ENCODE measurements around the gene ITGA5.

DNA sequence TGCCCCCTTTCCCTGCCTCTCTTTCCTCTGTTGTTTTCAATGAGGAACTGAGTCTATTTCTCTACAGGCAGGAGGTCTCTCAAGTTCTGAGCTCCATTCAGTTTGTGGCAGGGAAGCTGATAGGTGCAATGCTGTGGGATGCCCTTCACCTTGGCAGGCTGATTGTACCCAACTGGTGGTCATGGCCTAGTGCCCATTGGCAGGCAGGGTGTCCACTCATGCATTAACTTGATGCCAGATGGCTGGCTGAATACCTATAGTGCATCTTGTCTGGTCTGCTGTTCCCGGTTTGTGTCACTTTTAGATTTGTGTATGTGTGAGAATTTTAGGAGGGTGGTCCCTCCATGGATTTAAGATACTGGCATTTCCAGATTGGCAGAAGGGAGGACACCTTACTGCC lies 20.0 kb upstream of the ITGA5 start:
- TF ChIP-seq, protein P1, sequence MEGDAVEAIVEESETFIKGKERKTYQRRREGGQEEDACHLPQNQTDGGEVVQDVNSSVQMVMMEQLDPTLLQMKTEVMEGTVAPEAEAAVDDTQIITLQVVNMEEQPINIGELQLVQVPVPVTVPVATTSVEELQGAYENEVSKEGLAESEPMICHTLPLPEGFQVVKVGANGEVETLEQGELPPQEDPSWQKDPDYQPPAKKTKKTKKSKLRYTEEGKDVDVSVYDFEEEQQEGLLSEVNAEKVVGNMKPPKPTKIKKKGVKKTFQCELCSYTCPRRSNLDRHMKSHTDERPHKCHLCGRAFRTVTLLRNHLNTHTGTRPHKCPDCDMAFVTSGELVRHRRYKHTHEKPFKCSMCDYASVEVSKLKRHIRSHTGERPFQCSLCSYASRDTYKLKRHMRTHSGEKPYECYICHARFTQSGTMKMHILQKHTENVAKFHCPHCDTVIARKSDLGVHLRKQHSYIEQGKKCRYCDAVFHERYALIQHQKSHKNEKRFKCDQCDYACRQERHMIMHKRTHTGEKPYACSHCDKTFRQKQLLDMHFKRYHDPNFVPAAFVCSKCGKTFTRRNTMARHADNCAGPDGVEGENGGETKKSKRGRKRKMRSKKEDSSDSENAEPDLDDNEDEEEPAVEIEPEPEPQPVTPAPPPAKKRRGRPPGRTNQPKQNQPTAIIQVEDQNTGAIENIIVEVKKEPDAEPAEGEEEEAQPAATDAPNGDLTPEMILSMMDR (IDR thresholded peaks at IDR 0.05; ENCODE audit: low read depth, low read length, poor library complexity, severe bottlenecking) = no peak
- no peak for TF ChIP-seq EZH2phosphoT487 (IDR thresholded peaks at IDR 0.05; ENCODE audit: borderline replicate concordance, low read length)
